Glutamatergic neuron (in vitro differentiated cells): Measurements from ENCODE around the gene TMEM151B. TPM values are rescaled to one million over a fixed set of nuclear protein-coding genes. Genes with fewer than 3 reads are reported as not detected.

ENCODE experiments used
- DNase-seq: peaks from one replicate; pipeline ENCODE4 v3.0.0; 2022
- H3K27ac Mint-ChIP-seq: one replicate; pipeline ENCODE4 v1.8.0; 2020; ENCODE audit warnings: mild to moderate bottlenecking, mixed read lengths, inconsistent platforms; ENCODE audit not compliant: unreplicated experiment
- H3K27me3 Mint-ChIP-seq: one replicate; pipeline ENCODE4 v1.8.0; 2020; ENCODE audit warnings: mild to moderate bottlenecking, moderate library complexity, mixed read lengths, inconsistent platforms; ENCODE audit not compliant: unreplicated experiment
- H3K36me3 Mint-ChIP-seq: one replicate; pipeline ENCODE4 v1.8.0; 2020; ENCODE audit warnings: mild to moderate bottlenecking, mixed read lengths, inconsistent platforms; ENCODE audit not compliant: unreplicated experiment
- H3K4me1 Mint-ChIP-seq: one replicate; pipeline ENCODE4 v1.8.0; 2020; ENCODE audit warnings: mild to moderate bottlenecking, low read depth, mixed read lengths, inconsistent platforms; ENCODE audit not compliant: unreplicated experiment
- H3K4me3 Mint-ChIP-seq: one replicate; pipeline ENCODE4 v1.8.0; 2020; ENCODE audit warnings: mild to moderate bottlenecking, mixed read lengths, inconsistent platforms; ENCODE audit not compliant: unreplicated experiment
- H3K9me3 Mint-ChIP-seq: one replicate; pipeline ENCODE4 v1.8.0; 2020; ENCODE audit warnings: mild to moderate bottlenecking, moderate library complexity, mixed read lengths, inconsistent platforms; ENCODE audit not compliant: unreplicated experiment
- total RNA-seq: library from RNA; stranded (reverse); fragmentation: NEBNext Ultra II Directional; extraction: Animal tissue kit (Norgen Biotek cat#: 25700); gene quantifications from one replicate; pipeline ENCODE4 v1.2.1, GENCODE V29; 2021; ENCODE audit not compliant: unreplicated experiment
- TF ChIP-seq, protein P1 (sequence below): fragments of 200-600 bp; sonication (generic); IDR thresholded peaks from one replicate; pipeline ENCODE4 v1.5.0; 2021; ENCODE audit not compliant: partially characterized antibody, unreplicated experiment

Gene TMEM151B
- total RNA-seq, 1 donor from 2014 or later, result 51.3 TPM

DNA sequence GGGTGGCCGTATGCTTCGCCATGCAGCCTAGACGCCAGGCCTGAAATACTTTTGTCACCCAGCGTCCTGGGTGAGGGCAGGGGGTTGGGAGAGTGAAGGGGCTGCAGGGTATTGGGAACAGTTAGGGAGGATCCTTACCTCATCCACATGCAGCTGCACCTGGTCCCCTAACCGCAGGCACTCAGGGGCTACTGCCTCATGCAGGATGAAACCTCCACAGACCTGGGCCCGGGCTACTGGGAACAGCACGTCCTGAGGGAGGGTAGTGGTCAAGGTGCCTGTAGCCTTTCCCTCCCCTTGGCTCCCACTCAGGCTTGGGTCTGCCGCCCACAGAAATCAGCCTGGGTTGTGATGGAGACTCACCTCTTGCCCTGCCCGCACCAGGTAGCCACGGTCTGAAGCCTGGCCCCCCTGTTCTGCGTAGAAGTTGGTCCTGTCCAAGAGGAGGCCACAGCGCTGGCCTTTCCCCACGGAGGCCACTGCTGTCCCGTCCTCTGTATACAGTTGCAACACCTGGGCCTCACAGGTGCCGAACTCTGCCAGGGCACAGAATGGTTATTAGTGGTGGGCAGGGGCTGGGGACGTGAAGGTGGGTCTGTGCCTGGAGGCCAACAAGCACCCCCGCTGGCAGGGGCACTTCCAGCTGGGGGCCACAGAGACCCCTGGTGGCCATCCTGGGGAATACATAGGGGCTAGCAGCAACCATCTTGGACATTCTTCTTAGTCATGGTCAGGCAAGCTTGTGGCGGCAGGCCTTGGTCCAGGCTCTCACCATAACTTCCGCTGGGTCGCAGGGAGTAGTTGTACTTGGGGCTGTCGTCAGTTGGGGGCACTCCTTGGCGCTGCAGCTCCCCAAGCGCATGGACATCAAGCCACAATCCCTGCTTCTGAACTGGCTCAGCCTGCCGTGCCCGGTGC lies 34.3 kb downstream of the TMEM151B start:
- TF ChIP-seq, protein P1, sequence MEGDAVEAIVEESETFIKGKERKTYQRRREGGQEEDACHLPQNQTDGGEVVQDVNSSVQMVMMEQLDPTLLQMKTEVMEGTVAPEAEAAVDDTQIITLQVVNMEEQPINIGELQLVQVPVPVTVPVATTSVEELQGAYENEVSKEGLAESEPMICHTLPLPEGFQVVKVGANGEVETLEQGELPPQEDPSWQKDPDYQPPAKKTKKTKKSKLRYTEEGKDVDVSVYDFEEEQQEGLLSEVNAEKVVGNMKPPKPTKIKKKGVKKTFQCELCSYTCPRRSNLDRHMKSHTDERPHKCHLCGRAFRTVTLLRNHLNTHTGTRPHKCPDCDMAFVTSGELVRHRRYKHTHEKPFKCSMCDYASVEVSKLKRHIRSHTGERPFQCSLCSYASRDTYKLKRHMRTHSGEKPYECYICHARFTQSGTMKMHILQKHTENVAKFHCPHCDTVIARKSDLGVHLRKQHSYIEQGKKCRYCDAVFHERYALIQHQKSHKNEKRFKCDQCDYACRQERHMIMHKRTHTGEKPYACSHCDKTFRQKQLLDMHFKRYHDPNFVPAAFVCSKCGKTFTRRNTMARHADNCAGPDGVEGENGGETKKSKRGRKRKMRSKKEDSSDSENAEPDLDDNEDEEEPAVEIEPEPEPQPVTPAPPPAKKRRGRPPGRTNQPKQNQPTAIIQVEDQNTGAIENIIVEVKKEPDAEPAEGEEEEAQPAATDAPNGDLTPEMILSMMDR, result peak; percentile 95
- DNase-seq, result peak; percentile 62
- no peak overlapping the region for H3K4me3 Mint-ChIP-seq
- no peak overlapping the region for H3K27ac Mint-ChIP-seq
- H3K9me3 Mint-ChIP-seq, result peaks cover 2% of the 10 kb centered on the region
- peaks cover under 1% of the 10 kb centered on the region for H3K36me3 Mint-ChIP-seq
- peaks cover 12% of the 10 kb centered on the region for H3K27me3 Mint-ChIP-seq
- H3K4me1 Mint-ChIP-seq, result peaks cover 2% of the 10 kb centered on the region

DNA sequence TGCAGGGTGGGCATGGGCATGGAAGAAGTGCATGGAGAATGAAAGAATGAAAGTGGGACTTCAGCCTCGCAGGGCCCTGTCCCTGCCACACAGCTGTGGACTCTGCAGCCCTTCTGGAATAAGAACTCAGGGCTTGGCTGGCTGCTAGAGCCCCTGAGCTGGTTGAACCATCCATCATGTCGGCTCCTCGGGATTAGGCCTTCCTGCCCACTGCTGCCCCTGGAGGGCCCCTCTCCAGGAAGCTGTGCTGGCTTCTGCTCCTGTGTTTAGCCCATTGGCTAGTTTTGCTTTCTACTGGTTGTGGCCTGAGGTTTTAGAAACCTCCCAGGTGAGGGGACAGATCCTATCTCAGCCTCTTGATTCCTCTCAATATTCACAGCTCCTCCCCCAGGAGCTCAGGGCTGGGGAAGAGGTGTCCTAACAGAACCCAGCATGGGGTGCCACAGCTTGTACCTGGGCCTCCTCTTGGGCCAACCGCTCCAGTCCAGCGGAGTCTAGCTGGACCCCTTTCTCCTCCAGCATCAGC lies 35.0 kb downstream of the TMEM151B start:
- no peak overlapping the region for H3K4me3 Mint-ChIP-seq
- peaks cover 12% of the 10 kb centered on the region for H3K27me3 Mint-ChIP-seq
- TF ChIP-seq, protein P1, result no peak
- H3K36me3 Mint-ChIP-seq, result peaks cover 7% of the 10 kb centered on the region
- peaks cover 6% of the 10 kb centered on the region for H3K4me1 Mint-ChIP-seq
- no peak for DNase-seq
- H3K9me3 Mint-ChIP-seq, result no peaks in the 10 kb centered on the region
- peak overlapping the region; percentile 20 for H3K27ac Mint-ChIP-seq

DNA sequence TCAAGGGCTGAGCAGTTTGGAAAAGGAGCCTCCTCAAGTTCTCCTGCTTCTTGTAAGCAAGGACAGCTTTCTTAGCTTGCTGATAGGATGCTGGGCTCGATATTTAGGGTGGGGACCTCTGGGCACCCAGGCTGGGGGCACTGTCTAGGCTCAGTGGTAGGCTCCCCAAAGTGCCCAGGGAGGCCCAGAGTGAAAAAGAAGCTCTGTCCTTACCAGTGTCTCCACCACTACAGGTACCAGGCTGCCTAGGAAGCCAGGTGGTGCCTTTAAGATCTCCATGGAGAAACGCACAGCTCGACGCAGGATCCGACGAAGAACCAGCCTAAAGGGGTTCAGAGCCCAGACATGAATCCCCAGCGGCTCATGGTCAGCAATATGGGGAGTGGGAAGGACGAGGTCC lies 36.5 kb downstream of the TMEM151B start:
- Mint-ChIP-seq H3K27me3 (peaks cover 10% of the 10 kb centered on the region), H3K4me3 (no peak overlapping the region), H3K36me3 (peaks cover 7% of the 10 kb centered on the region), H3K27ac (no peak overlapping the region), H3K4me1 (peaks cover 8% of the 10 kb centered on the region), H3K9me3 (no peaks in the 10 kb centered on the region)
- TF ChIP-seq, protein P1, result no peak
- no peak for DNase-seq

DNA sequence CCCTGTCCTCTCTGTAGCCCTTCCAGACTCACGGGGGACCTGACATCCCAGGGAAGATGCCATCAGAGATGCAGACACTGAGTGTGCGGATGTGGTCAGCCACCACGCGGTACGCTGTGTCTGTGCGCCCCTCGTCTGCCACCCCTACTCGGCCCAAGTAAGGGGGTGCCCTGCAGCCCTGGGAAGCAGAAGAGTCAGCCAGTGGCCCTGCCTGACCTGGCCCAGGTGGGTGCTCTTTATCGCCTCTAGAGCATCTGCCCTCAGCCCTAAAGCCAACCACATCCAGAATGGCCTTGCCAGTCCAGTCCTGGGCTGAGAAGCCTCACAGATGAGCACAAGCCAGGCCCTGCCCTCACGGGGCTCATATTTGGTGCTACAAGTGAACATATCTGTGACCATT lies 37.0 kb downstream of the TMEM151B start:
- H3K36me3 Mint-ChIP-seq, result peaks cover 7% of the 10 kb centered on the region
- peaks cover 10% of the 10 kb centered on the region for H3K27me3 Mint-ChIP-seq
- DNase-seq, result no peak
- no peak overlapping the region for H3K27ac Mint-ChIP-seq
- peaks cover 13% of the 10 kb centered on the region for H3K4me1 Mint-ChIP-seq
- peaks cover 3% of the 10 kb centered on the region for H3K9me3 Mint-ChIP-seq
- TF ChIP-seq, protein P1, result no peak
- H3K4me3 Mint-ChIP-seq, result no peak overlapping the region

DNA sequence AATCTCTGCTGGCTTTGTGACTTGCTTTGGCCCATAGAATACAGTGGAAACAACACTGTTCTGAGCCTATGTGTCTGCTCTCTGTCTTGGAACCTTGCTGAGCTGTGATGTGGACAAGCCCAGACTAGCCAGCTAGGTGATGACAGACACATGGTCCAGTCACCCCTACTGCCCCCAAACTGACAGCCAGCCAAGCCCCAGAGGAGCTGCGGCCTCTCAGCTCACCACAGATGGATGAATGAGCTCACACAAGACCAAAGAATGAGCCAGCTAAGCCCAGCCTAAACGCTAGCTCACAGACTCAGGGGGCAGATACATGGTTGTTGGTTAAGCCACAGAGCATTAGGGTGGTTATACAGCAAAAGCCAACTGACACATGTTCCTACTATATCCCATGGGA lies 38.8 kb downstream of the TMEM151B start:
- peak overlapping the region; percentile 30 for H3K4me3 Mint-ChIP-seq
- no peak overlapping the region for H3K27ac Mint-ChIP-seq
- H3K27me3 Mint-ChIP-seq, result peaks cover 7% of the 10 kb centered on the region
- peaks cover 17% of the 10 kb centered on the region for H3K4me1 Mint-ChIP-seq
- DNase-seq, result no peak
- TF ChIP-seq, protein P1, result no peak
- H3K36me3 Mint-ChIP-seq, result peaks cover 7% of the 10 kb centered on the region
- H3K9me3 Mint-ChIP-seq, result peaks cover 7% of the 10 kb centered on the region
